ENCODE results near the gene ABCD3. TPM values are rescaled to one million over a fixed set of nuclear protein-coding genes. Genes with fewer than 3 reads are reported as not detected.

The ABCD3 gene
- total RNA-seq, 1 donor from 2014 or later = 54.9 TPM

DNA sequence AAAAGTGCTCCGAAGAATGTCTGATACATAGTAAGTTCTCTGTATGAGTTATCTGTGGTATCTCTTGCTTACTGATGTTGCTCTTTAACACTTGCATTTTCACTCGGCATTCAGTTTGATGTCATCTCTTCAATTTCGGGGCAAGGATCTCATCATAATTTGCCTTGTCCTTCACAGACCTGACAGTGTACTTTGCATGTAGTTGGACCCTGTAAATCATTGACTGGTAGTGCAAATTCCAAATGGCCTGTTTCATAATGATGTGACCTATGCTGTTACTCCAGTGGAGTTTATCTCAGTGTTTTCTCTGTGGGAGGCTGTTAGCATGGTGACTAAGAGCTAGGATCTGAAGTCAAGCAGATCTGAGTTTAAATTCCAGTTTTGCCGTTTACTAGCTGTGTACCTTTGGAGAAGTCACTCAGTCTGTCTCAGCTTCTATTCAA lies 34.2 kb upstream of the ABCD3 start:
- intact Hi-C loops (cut with DNase I) = no loop called here
- no peak overlapping the region for H3K4me3 ChIP-seq
- no peaks in the 10 kb centered on the region for H3K9me3 ChIP-seq
- no peaks in the 10 kb centered on the region for H3K4me1 ChIP-seq
- peak; percentile 77 to 86 for ATAC-seq
- TF ChIP-seq, protein P1, sequence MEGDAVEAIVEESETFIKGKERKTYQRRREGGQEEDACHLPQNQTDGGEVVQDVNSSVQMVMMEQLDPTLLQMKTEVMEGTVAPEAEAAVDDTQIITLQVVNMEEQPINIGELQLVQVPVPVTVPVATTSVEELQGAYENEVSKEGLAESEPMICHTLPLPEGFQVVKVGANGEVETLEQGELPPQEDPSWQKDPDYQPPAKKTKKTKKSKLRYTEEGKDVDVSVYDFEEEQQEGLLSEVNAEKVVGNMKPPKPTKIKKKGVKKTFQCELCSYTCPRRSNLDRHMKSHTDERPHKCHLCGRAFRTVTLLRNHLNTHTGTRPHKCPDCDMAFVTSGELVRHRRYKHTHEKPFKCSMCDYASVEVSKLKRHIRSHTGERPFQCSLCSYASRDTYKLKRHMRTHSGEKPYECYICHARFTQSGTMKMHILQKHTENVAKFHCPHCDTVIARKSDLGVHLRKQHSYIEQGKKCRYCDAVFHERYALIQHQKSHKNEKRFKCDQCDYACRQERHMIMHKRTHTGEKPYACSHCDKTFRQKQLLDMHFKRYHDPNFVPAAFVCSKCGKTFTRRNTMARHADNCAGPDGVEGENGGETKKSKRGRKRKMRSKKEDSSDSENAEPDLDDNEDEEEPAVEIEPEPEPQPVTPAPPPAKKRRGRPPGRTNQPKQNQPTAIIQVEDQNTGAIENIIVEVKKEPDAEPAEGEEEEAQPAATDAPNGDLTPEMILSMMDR (IDR thresholded peaks at IDR 0.05) = no peak
- no peak for DNase-seq
- H3K27me3 ChIP-seq (ENCODE audit: low read depth) = no peaks in the 10 kb centered on the region
- H3K36me3 ChIP-seq = no peaks in the 10 kb centered on the region
- peak overlapping the region; percentile 56 for H3K27ac ChIP-seq

- ATAC-seq = peak; percentile 80 to 89
- no peaks in the 10 kb centered on the region for H3K27me3 ChIP-seq (ENCODE audit: low read depth)
- H3K9me3 ChIP-seq = no peaks in the 10 kb centered on the region
- no peaks in the 10 kb centered on the region for H3K36me3 ChIP-seq
- no peaks in the 10 kb centered on the region for H3K4me1 ChIP-seq
- TF ChIP-seq, protein P1 (IDR thresholded peaks at IDR 0.05) = no peak
- no peak overlapping the region for H3K4me3 ChIP-seq
- DNase-seq = peak; percentile 53
- H3K27ac ChIP-seq = peak overlapping the region; percentile 56
- intact Hi-C loops (cut with DNase I) = no loop called here
These were observed 33.5 kb upstream of the ABCD3 start for GRCh38 chr1:94384485-94385265.

DNA sequence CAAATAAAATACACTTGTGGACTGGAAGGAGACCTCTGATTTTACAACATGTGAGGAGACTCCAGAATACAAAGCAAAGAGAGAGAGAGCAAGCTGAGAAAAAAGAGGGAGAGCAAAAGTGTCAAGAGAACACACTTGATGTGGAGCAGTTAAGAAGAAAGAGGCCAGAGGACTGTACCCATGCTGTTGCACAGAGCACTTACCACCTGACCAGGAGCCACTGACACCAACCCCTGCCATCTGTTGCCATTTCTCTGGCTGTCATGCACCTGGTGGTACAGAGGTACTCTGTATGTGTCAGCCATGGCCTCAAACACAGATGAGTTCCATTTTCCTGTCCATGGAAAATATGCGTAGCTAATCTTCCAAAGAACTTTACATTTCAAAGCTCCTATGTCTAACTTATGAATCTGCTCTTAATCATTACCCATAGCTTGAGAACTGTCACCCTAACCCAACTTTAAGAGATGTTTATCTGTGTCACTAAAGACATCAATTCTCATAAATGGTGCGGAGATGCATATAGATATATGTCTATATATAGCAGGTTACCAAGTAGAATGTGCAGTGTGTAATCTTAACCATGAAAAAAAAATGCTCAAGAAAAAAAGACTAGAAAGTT lies 32.8 kb upstream of the ABCD3 start:
- Histone ChIP-seq H3K9me3 (no peaks in the 10 kb centered on the region), H3K36me3 (no peaks in the 10 kb centered on the region), H3K27me3 (ENCODE audit: low read depth) (no peaks in the 10 kb centered on the region), H3K27ac (peak overlapping the region; percentile 56), H3K4me3 (no peak overlapping the region), H3K4me1 (no peaks in the 10 kb centered on the region)
- TF ChIP-seq, protein P1 (IDR thresholded peaks at IDR 0.05) = no peak
- intact Hi-C loops (cut with DNase I) = no loop called here
- DNase-seq = no peak
- ATAC-seq = peak; percentile 48 to 54

- DNase-seq = no peak
- ATAC-seq = no peak
- no peaks in the 10 kb centered on the region for H3K27me3 ChIP-seq (ENCODE audit: low read depth)
- no peaks in the 10 kb centered on the region for H3K4me1 ChIP-seq
- no peak overlapping the region for H3K4me3 ChIP-seq
- no peak overlapping the region for H3K27ac ChIP-seq
- no peaks in the 10 kb centered on the region for H3K9me3 ChIP-seq
- no peaks in the 10 kb centered on the region for H3K36me3 ChIP-seq
- TF ChIP-seq, protein P1 (IDR thresholded peaks at IDR 0.05) = no peak
- intact Hi-C loops (cut with DNase I) = no loop called here
These were observed 28.9 kb upstream of the ABCD3 start for GRCh38 chr1:94389298-94389697.

GRCh38 chr1:94394247-94394646 lies 23.9 kb upstream of the ABCD3 start:
- no peak for ATAC-seq
- H3K36me3 ChIP-seq = no peaks in the 10 kb centered on the region
- no peaks in the 10 kb centered on the region for H3K27me3 ChIP-seq (ENCODE audit: low read depth)
- H3K27ac ChIP-seq = no peak overlapping the region
- intact Hi-C loops (cut with DNase I) = no loop called here
- H3K4me1 ChIP-seq = no peaks in the 10 kb centered on the region
- TF ChIP-seq, protein P1 (IDR thresholded peaks at IDR 0.05) = no peak
- H3K9me3 ChIP-seq = no peaks in the 10 kb centered on the region
- H3K4me3 ChIP-seq = no peak overlapping the region
- no peak for DNase-seq
